WERI-Rb-1 (cell line): Measurements from ENCODE around the gene ANKRD62.
"Not testable (repeated sequence)": the region's sequence is repeated elsewhere in the genome, so short reads cannot be mapped to it uniquely, and the experiment has no call there.

Source experiments
- DNase-seq: peaks from one replicate; pipeline ENCODE4 v3.0.0-alpha.2; 2020
- H3K27ac ChIP-seq: fragments of 250-450 bp; sonication (Bioruptor Pico); 2 replicates; pipeline ENCODE4 v1.5.1; 2020; ENCODE audit warnings: mild to moderate bottlenecking, moderate library complexity
- H3K27me3 ChIP-seq: fragments of 250-450 bp; sonication (Bioruptor Pico); 2 replicates; pipeline ENCODE4 v1.5.1; 2021; ENCODE audit warnings: mild to moderate bottlenecking, low read depth, moderate library complexity; ENCODE audit not compliant: insufficient read depth, severe bottlenecking
- H3K36me3 ChIP-seq: fragments of 250-450 bp; sonication (Bioruptor Pico); 2 replicates; pipeline ENCODE4 v1.5.1; 2020; ENCODE audit warnings: mild to moderate bottlenecking, moderate library complexity
- H3K4me3 ChIP-seq: 2 replicates; pipeline ENCODE4 v1.5.1; 2011; ENCODE audit warnings: low read depth, mild to moderate bottlenecking, control low read depth, low read length
- H3K9me3 ChIP-seq: fragments of 250-450 bp; sonication (Bioruptor Pico); 2 replicates; pipeline ENCODE4 v1.5.1; 2021; ENCODE audit warnings: mild to moderate bottlenecking, moderate library complexity; ENCODE audit not compliant: severe bottlenecking
- CTCF ChIP-seq: IDR thresholded peaks from 2 replicates; pipeline ENCODE4 v1.5.1; 2011; ENCODE audit warnings: low read depth, mild to moderate bottlenecking, control low read depth, inconsistent platforms, low read length

The ANKRD62 gene

GRCh38 chr18:12113999-12114646, 20.5 kb downstream of the ANKRD62 start:
- TF ChIP-seq CTCF: no peak
- Histone ChIP-seq H3K9me3 (no peaks in the 10 kb centered on the region), H3K36me3 (no peaks in the 10 kb centered on the region), H3K4me3 (no peak overlapping the region), H3K27ac (no peak overlapping the region), H3K27me3 (peaks cover 4% of the 10 kb centered on the region)
- no peak for DNase-seq

GRCh38 chr18:12119358-12119757, 25.7 kb downstream of the ANKRD62 start:
- Histone ChIP-seq H3K27me3 (peaks cover 4% of the 10 kb centered on the region), H3K9me3 (no peaks in the 10 kb centered on the region), H3K27ac (no peak overlapping the region), H3K36me3 (no peaks in the 10 kb centered on the region), H3K4me3 (no peak overlapping the region)
- no peak for DNase-seq
- TF ChIP-seq CTCF: no peak

GRCh38 chr18:12121175-12122042, 27.8 kb downstream of the ANKRD62 start:
- Histone ChIP-seq H3K9me3 (no peaks in the 10 kb centered on the region), H3K27ac (no peak overlapping the region), H3K36me3 (no peaks in the 10 kb centered on the region), H3K27me3 (peaks cover 4% of the 10 kb centered on the region), H3K4me3 (no peak overlapping the region)
- peak; percentile 43; the same call in 1 of the 2 replicates for TF ChIP-seq CTCF
- no peak for DNase-seq

- not testable (repeated sequence) for H3K27ac ChIP-seq, H3K4me3 ChIP-seq, H3K27me3 ChIP-seq, DNase-seq, H3K36me3 ChIP-seq, H3K9me3 ChIP-seq
Measured at GRCh38 chr18:12122043-12122389, 28.4 kb downstream of the ANKRD62 start.

- H3K9me3 ChIP-seq, H3K27ac ChIP-seq, H3K4me3 ChIP-seq, DNase-seq, H3K27me3 ChIP-seq, H3K36me3 ChIP-seq: not testable (repeated sequence)
Measured at GRCh38 chr18:12127647-12128046, 34.0 kb downstream of the ANKRD62 start.

GRCh38 chr18:12138831-12139230, 45.2 kb downstream of the ANKRD62 start:
- not testable (repeated sequence) for H3K9me3 ChIP-seq, H3K27me3 ChIP-seq, DNase-seq, H3K4me3 ChIP-seq, H3K27ac ChIP-seq, H3K36me3 ChIP-seq

- not testable (repeated sequence) for H3K27ac ChIP-seq, H3K27me3 ChIP-seq, H3K4me3 ChIP-seq, DNase-seq, H3K36me3 ChIP-seq, H3K9me3 ChIP-seq
Measured at GRCh38 chr18:12140866-12141265, 47.2 kb downstream of the ANKRD62 start.

GRCh38 chr18:12141778-12142177, 48.1 kb downstream of the ANKRD62 start:
- not testable (repeated sequence) for H3K4me3 ChIP-seq, H3K27ac ChIP-seq, DNase-seq, H3K9me3 ChIP-seq, H3K27me3 ChIP-seq, H3K36me3 ChIP-seq

- DNase-seq, H3K9me3 ChIP-seq, H3K36me3 ChIP-seq, H3K27ac ChIP-seq, H3K4me3 ChIP-seq: not testable (repeated sequence)
- peaks cover 23% of the 10 kb centered on the region for H3K27me3 ChIP-seq
Measured at GRCh38 chr18:12149431-12149830, 55.8 kb downstream of the ANKRD62 start.
